ENCODE results near the gene CYP2F1.

GRCh38 chr19:41133260-41133659 is 19.0 kb downstream of the CYP2F1 start:
- TF ChIP-seq ZNF274 (CRISPR knock-in tag; IDR thresholded peaks at IDR 0.05) (no peak), TARDBP (CRISPR knock-in tag; IDR thresholded peaks at IDR 0.05) (no peak), KDM1A (CRISPR knock-in tag; IDR thresholded peaks at IDR 0.05) (no peak), CTCF (CRISPR knock-in tag; IDR thresholded peaks at IDR 0.05) (no peak), ZBTB4 (CRISPR knock-in tag; IDR thresholded peaks at IDR 0.05; ENCODE audit: borderline replicate concordance) (no peak), POLR2AphosphoS2 (IDR thresholded peaks at IDR 0.05; ENCODE audit: low read depth, low read length) (no peak), ARID2 (CRISPR knock-in tag; IDR thresholded peaks at IDR 0.05; ENCODE audit: borderline replicate concordance) (no peak), GATAD2A (CRISPR knock-in tag; IDR thresholded peaks at IDR 0.05) (no peak), FOSL1 (CRISPR knock-in tag; IDR thresholded peaks at IDR 0.05; ENCODE audit: borderline replicate concordance) (no peak), RARA (CRISPR knock-in tag; IDR thresholded peaks at IDR 0.05) (no peak), KMT2A (CRISPR knock-in tag; IDR thresholded peaks at IDR 0.05) (no peak), GTF2F1 (IDR thresholded peaks at IDR 0.05; ENCODE audit: low read length) (no peak), SP1 (IDR thresholded peaks at IDR 0.05) (no peak), SP1 (CRISPR knock-in tag; IDR thresholded peaks at IDR 0.05) (no peak)

Measured in HepG2 (cell line).